ENCODE results near the gene PCBP1.
A peak's percentile ranks its signal among the peaks of the same experiment; 100 is the strongest.
"Not testable (repeated sequence)": the region's sequence is repeated elsewhere in the genome, so short reads cannot be mapped to it uniquely, and the experiment has no call there.

The PCBP1 gene

DNA sequence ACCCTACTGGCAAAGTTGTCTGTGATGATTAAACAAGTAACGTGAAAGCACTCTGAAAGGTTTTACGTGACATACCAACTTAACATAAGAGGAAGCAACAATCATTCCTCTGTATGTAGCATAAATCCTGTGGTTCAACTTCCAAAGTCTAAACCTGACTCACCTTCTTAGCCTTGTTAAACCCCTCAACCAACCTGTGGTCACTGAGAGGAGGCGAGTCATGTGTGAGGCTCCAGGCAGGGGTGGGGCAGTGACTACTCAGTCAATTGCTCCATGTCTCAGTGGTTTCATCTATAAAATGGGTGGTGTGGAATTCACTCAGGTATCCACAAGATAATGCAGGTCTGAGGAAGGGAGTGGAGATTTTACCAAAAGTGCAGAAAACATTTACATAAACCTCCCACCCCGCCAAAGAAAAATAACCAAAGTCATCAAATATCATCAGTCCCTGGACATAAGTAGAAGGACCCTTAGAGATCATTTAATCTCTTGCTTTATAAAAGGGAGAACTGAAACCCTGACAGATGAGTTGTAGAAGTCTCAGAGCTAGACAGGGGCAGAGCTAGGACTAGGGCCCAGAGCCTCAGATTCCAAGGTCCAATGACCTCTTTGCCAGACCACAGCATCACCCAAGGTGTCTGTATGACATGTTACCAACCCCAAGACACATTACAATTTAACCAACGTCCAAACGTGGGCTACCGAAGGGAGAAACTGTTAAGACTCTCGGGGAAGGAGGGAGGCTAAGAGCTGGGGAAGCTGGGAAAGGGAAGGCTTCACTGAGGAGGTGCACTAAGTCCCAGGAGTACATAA, 3.7 kb upstream of the PCBP1 start:
- DNase-seq, result no peak

DNA sequence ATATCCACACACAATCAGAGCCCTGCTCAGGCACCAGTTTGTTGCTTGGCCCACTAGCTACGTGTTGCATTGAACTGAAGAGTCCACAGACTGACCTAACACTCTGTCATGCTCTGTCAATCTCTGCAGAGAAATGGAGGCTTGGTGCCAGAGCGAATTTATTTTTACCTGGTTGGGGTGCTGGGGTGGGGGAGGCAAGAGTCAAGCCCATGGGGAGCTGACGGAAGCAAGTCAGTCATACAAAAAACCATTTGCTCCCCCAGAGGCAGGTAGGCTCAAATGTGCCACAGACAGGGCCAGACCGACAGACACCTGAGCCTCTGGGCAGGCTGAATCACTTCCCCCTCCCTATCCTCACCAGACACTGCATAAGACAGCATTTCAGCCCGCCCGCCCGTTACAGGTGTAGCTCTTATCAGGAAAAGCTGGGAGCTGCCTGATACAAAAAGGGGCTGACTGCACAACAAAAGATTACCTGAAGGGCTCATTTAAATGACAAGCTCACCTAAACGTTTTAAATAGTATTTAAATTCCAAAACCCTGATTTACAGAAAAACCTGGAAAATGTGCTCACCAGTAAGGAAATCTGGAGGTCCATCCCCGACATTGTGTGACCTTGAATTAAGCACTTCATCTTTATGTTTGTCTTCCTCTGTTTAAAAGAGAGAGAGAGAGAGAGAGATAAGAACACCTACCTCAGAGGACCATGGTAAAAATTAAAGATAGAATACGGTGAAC, 2.1 kb upstream of the PCBP1 start:
- DNase-seq, result peak; percentile 62

DNA sequence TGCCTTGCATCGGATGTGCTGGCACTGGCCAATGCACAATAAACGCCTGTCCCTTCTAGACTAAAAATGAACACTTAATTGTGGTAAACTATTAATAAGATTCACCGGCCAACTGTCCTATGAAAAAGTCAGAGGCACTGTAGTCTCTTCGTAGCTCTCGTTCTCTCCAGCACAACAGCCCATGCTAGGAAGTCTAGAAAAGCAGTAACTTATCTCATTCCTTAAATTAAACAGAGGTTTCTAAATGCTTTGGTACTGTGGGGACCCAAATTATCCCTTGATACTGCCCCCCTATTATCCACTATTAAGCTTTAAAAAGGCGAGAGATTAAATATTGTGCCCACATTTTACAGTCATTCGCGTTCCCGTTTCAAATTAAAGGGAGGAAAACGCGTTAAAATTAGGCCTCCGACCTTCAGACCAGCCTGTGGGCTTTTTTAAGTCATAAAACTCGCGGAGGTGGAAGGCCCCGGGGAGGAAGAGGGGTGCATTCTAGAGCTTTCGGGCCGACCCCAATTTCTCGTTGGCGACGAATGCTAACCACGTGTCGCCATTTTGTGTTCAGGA, 1.5 kb upstream of the PCBP1 start:
- no peak for DNase-seq

DNA sequence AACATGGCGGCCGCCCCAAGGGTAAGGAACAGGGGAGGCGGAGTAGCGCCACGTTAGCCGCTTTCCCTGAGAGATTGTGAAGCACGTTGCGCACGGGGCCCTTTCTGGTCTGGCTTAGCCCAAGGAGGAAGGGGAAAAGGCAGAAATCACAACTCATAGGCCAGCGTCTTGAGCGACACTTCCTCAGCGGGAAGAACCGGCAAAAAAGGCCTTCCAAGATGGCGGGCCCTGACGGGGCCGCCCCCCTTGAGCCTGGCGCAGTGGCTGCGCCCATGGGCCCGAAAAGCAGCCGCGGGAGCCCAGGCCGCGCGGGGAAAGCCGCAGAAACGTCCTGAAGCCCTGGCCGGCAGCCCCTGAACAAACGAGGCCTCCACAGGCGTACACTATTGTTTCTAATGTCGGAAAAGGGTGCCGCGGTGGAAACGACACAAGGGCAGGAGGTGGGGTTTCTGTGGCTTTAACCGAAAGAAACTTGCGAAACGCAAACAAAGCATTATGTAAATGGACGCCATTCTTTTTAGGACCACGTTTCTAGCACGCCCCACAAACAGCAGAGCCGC, 919 bp upstream of the PCBP1 start:
- DNase-seq, result peak; percentile 69

DNA sequence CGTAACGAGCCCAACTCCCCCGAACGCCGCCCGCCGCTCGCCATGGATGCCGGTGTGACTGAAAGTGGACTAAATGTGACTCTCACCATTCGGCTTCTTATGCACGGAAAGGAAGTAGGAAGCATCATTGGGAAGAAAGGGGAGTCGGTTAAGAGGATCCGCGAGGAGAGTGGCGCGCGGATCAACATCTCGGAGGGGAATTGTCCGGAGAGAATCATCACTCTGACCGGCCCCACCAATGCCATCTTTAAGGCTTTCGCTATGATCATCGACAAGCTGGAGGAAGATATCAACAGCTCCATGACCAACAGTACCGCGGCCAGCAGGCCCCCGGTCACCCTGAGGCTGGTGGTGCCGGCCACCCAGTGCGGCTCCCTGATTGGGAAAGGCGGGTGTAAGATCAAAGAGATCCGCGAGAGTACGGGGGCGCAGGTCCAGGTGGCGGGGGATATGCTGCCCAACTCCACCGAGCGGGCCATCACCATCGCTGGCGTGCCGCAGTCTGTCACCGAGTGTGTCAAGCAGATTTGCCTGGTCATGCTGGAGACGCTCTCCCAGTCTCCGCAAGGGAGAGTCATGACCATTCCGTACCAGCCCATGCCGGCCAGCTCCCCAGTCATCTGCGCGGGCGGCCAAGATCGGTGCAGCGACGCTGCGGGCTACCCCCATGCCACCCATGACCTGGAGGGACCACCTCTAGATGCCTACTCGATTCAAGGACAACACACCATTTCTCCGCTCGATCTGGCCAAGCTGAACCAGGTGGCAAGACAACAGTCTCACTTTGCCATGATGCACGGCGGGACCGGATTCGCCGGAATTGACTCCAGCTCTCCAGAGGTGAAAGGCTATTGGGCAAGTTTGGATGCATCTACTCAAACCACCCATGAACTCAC, 673 bp downstream of the PCBP1 start:
- DNase-seq, result peak; percentile 41

DNA sequence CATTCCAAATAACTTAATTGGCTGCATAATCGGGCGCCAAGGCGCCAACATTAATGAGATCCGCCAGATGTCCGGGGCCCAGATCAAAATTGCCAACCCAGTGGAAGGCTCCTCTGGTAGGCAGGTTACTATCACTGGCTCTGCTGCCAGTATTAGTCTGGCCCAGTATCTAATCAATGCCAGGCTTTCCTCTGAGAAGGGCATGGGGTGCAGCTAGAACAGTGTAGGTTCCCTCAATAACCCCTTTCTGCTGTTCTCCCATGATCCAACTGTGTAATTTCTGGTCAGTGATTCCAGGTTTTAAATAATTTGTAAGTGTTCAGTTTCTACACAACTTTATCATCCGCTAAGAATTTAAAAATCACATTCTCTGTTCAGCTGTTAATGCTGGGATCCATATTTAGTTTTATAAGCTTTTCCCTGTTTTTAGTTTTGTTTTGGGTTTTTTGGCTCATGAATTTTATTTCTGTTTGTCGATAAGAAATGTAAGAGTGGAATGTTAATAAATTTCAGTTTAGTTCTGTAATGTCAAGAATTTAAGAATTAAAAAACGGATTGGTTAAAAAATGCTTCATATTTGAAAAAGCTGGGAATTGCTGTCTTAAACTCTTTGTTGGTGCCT, 1.4 kb downstream of the PCBP1 start:
- no peak for DNase-seq

DNA sequence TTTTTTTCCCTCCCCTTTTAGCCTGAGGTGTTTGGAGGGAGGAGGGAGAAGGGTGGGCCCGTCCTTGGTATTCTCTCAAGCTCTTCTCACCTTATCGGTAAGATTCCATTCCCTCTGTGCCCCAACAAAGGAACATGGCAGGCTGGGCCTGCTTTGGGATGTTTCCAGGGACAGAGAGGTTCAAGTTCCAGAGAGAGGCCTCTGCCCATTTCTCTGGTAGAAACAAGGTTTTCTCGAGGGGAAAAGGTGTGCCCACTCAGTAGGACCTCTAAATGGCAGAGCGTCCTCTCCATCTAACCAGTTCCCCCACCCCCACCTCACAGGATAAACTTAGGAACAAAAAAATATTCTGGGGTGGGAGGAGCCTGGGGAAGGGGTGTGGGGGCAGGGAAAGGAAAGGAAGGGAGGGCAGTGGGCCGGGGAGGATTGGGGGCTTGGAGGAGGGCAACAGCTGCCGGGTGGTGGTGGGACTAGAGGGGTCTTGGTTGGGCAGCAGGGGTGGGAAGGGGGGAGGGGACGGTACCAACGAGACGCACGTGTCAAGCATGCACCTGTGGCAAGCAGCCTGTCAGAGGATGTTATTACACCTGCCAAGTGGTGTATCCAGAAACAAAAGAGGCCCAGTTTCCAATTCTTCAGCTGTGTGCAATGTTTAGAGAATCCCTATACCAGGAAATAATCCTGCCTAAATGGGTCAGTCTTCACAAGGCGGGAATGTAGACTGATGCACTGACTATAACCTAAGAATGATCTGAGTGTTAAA, 2.1 kb downstream of the PCBP1 start:
- DNase-seq, result no peak

DNA sequence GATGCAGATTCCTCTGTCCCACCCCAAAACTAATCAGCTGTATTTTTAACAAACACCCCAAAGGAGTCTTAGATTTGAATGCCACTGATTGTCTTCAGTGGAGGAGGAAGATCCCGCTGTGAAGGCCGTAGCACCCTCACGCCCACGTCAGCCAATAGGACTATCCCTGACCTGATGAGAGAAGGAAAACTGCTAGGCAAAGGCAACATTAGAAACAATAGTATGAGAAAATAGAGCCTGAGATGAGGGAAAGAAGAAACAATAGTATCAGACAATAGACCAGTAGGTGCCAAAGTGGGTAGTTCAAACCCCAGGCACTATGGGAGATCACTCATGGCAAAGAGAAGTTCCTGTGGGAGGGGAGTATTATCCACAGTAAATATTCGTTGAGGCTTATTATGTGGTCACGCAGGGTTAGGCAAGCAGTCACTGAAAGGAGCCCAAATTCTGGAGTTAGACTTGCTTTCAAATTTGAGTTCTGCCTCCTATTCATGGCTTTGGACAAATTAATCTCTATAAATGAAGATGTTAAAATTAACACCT, 2.8 kb downstream of the PCBP1 start:
- no peak for DNase-seq

DNA sequence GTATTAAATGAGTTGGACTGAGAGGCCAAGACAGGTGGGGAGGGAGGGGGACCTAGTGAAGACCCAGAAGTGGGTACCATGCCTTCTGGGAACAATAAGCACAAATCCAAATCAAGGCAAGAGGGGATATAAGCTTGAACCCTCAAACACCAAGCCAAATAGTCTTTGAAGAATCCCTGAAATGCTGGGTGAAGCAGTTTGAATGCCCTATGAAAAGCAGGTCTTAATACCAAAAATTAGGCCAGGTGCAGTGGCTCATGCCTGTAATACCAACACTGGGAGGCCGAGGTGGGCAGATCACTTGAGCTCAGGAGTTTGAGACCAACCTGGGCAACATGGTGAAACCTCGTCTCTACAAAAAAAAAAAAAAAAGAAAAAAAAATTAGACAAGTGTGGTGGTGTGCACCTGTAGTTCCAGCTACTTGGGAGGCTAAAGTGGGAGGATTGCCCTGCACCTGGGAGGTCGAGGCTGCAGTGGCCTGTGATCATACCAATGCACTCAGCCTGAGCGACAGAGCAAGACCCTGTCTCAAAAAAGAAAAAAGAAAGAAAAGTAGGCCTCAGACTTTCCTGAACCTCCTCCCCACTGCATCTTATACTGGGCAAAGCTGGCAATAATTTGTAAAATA, 3.5 kb downstream of the PCBP1 start:
- no peak for DNase-seq

DNA sequence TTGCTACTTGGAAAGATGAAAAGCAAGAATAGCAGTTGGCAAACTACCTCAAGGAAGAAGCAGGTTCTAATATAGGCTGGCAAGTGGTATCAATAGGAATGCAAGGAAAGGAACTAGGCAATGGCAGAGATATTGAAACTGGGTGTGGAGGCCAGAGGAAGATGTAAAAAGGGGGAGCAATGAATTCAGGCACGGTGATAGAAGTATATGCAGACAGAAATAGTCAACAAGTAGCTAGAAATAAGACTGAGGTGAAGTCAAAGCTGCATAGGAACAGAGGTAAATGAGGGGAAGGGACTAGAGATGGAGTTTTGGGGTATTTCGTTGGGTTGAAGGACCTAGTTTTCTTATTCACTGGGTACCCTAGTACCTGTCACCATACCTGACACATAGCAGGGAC, 4.1 kb downstream of the PCBP1 start:
- DNase-seq, result no peak

DNA sequence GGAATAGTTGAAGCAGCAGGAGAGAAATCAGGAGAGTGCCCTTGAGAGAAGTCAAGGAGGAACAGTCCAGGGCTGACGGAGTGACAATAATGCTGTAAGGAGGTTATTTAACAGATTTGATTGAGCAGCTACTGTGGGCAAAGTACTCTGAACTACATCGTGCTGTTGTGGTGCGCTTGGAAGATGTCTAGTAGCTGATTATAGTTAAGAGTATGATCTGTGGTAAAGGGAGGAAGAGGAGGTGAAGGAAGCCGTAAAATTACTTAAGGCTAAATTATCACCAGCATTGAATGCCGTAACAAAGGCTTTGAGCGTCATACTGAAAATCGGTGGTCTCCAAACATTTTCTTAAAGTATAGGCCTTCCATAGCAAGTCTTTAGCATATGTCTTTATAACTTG, 4.5 kb downstream of the PCBP1 start:
- DNase-seq, result no peak

DNA sequence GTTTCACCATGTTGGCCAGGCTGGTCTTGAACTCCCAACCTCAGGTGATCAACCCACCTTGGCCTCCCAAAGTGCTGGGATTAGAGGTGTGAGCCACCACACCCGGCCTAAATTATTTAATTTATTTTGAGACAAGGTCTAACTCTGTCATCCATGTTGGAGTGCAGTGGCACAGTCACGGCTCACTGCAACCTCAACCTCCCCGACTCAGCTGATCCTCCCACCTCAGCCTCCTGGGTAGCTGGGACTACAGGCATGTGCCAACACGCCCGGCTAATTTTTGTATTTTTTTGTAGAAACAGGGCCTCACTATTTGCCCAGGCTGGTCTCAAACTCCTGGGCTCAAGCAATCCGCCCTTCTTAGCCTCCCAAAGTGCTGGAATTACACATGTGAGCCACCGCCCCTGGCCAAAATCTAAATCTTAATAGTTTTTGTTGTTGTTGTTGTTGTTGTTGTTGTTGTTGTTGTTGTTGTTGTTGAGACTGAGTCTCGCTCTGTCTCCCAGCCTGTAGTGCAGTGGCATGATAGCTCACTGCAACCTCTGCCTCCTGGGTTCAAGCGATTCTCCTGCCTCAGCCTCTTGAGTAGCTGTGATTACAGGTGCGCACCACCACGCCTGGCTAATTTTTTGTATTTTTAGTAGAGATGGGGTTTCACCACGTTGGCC, 5.4 kb downstream of the PCBP1 start:
- not testable (repeated sequence) for DNase-seq

DNA sequence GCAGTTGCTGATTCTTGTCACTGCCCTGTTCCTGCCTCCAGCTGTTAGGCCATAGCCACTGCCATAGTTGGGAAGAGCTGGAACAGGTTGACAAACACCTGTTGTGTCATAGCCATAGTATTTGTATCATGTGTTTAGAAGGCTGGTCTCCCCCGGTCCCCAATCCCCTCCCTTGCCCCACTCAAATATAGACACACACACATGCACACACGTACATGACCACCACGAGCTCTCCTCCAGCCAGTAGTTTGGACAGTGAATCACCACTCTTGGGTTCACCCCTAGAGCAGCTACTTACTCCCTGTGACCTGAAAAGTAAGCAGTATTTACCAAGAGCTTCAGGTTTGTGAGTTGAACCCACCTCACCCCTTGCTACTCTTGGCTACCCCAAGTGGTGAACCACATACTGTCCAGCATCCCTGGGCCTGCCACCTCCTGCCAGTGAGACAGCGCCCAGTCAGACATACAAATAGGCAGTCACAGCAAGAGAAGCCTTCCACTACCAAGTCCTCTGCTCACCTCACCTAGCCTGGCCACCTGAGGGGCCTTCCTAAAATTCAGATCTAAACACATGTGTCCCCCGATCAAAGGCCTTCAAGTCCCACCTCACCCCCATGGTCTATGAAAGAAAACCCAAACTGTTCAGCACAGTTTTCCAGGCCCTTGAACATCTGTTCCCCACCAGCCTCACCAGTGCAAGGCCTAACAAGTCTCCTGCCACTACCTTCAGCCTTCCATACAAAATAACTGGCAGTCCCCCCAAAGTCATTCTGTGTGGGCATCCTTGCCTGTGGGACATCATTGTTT, 7.1 kb downstream of the PCBP1 start:
- DNase-seq, result no peak

DNA sequence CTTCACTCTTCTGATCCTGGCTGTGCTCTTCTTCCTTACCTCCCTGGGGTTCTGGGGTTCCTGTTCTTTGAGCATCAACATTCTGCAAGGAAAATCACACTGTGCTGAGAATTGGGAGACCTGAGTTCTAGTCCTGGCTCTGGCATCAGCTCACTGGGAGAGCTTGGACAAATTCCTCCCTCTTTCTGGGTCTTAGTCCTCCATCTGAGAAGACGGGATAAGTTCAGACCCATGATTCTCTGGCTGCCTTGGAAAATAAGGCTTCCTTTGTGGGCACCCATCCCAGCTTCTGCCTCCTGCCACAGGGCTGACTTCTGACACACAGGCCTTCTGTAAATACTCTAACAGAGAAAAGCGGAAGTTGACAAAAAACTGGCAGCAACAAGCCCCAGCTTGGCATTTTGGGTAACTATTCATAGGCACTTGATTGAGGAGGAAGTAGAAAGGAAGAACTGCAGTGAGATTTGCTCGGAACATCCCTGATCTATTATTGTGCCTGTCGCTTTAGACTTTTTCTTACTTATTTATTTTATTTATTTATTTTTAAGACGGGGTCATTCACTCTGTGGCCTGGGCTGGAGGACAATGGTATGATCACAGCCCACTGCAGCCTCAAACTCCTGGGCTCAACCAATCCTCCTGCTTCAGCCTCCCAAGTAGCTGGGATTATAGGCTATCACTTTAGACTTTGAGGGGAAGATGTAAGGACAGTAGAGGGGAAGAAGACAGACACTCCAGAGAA, 7.9 kb downstream of the PCBP1 start:
- peak; percentile 48 for DNase-seq

DNA sequence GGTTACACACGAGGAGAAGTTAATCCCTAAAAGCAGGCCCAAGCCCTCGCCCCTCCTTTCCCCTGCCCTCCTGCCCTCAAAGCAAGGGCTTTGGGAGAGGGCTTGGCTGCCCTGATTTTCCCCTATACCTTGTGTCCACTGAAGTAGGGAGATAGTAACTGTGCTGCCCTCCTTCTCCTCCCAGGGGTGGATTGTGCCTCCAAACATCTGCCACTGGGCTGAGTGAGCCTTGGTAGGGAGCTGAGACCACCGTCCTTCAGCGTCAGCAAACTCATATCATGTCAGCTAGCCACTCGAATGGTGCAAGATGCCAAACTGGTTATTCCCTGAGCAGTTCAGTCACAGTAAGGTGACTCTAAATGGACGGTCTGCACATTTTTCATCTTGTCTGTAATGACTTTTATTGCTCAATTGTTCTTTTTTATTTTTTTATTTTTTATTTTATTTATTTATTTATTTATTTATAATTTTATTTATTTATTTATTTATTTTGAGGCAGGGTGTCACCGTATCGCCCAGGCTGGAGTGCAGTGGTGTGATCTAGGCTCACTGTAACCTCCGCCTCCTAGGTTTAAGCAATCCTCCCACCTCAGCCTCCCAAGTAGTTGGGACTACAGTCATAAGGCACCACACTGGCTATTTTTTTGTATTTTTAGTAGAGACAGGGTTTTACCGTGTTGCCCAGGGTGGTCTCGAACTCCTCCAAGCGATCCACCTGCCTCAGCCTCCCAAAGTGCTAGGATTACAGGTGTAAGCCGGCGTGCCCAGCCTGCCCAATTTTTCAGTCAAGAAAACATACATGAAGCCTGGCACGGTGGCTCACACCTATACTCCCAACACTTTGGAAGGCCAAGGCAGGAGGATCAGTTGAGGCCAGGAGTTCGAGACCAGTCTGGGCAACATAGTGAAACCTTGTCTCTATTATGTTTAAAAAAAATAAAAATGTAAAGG, 8.7 kb downstream of the PCBP1 start:
- no peak for DNase-seq

DNA sequence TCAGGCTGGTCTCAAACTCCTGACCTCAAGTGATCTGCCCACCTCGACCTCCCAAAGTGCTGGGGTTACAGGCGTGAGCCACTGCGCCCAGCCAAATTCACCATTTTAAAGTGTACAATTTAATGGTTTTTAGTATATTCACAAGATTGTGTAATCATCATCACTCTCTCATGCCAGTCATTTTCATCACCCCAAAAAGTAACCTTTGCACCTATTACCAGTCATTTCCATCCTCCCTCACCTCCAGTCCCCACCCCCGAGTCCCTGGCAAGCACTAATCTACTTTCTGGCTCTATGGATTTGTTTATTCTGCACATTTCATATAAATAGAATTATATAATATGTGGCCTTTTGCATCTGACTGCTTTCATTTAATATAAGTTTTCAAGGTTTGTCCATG, 10.8 kb downstream of the PCBP1 start:
- DNase-seq, result no peak

DNA sequence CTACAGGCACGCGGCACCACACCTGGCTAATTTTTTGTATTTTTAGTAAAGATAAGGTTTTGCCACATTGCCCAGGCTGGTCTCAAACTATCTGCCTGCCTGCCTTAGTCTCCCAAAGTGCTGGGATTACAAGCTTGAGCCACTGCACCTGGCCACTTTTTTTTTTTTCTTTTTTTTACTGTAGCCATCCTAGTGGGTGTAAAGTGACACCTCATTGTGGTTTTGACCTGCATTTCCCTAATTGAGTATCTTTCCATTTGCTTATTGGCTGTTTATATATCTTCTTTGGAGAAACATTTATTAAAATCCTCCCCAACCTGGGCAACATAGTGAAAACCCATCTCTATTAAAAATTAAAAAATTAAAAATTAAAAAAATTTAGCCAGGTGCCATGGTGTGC, 12.0 kb downstream of the PCBP1 start:
- DNase-seq, result no peak
